HUDEP-2 (cell line): Measurements from ENCODE around the gene NSUN6.
A peak's percentile ranks its signal among the peaks of the same experiment; 100 is the strongest.
"Not testable (repeated sequence)": the region's sequence is repeated elsewhere in the genome, so short reads cannot be mapped to it uniquely, and the experiment has no call there.

ENCODE experiments used
- DNase-seq, 76 experiments: peaks; one replicate each; lab custom pipeline; 2025; ENCODE audit not compliant: unreplicated experiment in 76 of 76; lab: John Stamatoyannopoulos, UW

The NSUN6 gene

DNA sequence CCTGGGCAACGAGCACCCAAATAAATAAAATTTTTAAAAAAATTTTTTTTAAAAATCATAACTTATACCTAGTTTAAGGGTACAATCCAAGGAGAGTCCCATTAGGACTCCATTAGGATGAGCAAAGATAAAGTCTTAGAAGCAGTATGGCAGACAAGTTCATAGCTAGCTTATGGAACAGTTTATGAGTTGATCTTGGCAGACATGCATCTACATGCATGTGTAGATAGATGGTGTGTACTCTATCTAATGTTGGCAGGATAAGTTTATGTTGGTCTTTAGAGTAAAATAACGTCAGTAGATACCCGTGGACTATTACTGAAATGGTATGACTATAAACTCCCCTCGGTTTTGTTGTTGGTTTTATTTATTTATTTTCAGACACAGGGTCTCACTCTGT lies 40.2 kb downstream of the NSUN6 start:
- DNase-seq = no peak

DNA sequence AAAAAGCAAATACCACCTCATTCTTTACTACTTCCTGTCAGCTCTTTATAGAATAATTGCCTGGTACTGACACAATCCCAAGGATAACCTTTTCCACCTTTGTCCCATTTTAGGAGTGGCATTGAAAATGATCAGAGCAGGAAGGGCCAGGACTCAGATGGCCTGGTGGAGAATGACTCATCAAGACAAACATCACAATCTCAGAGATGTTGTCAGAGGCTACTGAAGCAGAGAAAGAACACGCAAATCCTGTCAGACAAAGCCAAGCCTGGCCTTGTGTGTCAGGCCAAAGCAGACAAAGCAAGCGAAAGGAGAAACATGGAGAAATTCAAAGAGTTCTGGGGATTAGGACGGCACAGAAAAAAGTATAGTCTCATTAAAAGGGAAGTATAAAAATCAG lies 40.9 kb downstream of the NSUN6 start:
- DNase-seq = no peak

DNA sequence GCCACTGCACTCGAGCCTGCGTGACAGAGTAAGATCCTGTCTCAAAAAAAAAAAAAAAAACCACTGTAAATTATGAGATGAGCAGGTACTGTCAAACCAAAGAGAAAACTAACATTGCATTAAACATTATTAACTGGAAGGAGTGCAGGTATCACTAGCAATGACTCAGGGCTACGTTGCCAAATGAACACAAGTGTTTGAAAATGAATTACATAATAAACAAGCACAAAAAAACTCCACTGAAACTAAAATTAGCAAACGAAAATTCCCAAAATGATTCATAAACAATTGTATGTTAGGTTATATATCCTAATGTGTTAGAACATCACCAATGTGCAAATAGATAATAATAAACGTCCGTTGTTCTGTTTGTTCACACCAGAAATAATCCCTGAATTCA lies 42.8 kb downstream of the NSUN6 start:
- no peak for DNase-seq

DNA sequence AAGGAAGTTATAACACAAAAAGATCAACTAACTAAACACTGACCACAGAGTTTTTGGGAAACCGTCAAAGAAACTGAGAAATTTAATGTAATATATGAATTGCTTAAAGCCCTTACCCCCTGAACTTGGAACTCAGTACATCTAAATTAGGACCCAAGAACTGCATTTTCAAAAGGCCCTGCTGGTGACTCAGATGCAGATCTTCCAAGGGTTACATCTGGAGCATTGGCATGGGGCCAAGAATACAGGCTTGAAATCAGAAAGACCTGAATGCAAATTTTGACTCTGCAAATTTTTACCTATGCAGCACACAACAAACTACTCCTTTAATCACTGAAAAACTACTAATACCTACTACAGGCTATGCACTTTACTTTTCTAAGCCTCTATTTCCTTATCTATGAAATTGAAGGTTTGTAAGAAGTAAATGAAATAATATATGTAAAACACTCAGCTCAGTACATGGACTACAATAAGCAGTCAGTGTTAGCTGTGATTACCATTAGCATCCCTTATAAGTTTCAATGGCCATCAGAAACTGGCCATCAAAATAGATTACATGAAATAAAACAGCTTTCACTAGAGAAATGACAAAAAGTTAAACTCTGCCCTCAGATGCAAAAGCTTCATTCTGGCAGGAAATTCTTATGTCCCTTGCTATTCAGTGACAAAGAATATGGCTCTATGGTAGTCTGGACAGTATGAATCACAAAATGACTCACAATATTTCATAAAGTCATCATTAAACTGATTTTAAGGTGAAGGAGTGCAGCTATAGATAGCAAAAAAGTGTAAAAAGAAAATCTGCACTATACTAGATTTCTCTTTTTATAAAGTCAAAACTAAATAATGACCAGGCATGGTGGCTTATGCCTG lies 43.6 kb downstream of the NSUN6 start:
- DNase-seq = peak in 31 of 76 experiments; percentile 2 to 59 (median 19)

DNA sequence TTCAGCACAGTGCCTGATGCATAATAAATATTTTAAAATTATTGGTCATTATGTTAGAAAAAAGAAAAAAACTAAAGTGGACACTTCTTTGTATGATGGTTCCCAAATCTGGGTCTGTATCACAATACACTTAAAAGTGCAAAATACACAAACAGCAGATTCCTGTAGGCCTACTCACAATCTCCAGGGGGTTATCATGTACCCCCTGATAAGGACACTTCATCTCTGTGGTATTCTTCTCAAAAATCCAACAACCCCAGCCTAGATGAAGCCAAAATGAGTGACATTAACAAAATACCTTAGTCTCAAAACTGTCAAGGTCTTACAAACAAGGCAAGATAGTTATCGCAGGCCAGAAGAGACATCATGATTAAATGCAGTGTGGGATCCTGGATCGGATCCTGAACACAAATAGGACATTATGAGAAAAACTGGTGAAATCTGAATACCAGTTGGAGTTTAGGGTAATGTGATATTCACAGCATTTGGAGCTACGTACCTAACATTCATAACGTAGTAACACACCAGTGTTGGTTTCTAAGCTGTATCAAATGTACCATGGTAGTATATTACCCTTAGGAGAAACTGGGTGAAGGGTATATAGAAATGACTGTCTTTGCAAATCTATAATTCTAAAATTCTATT lies 45.2 kb downstream of the NSUN6 start:
- DNase-seq = no peak

DNA sequence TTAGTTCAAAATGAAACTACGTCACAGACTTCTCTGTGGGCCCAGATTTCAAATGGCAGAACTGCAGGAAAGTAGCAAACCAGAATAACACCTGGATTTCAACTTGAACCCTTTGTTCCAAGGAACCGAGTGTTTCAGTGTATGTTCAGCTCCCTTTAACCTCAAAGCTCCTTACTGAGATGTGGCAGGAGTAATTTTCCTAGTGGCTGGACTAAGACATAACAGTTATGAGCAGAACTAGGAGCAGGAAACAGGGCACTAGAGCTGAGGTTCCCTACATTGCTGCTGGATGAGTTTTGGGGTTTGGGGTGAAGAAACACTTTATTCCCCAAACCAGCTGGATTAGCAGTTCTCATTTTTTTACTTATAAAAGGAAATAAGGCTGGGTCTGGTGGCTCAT lies 50.1 kb downstream of the NSUN6 start:
- DNase-seq = no peak

DNA sequence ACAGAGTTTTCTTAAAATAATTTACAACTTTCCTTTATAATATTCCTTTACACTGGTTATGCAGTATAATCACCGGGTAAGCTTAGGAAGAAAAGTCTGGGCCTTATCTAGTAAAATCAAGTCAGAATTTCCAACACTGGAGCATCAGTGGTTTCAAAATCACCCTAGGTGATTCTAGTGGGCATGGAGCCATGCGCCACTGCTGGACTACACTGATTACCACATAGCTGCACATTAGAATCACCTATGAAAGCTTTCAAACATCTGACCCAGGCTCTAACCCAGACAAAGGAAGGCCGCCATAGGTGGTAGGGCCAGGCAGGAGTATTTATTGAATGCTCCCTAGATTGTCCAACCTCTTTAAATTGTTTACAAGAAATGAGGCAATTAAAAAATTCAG lies 52.0 kb downstream of the NSUN6 start:
- DNase-seq = no peak

DNA sequence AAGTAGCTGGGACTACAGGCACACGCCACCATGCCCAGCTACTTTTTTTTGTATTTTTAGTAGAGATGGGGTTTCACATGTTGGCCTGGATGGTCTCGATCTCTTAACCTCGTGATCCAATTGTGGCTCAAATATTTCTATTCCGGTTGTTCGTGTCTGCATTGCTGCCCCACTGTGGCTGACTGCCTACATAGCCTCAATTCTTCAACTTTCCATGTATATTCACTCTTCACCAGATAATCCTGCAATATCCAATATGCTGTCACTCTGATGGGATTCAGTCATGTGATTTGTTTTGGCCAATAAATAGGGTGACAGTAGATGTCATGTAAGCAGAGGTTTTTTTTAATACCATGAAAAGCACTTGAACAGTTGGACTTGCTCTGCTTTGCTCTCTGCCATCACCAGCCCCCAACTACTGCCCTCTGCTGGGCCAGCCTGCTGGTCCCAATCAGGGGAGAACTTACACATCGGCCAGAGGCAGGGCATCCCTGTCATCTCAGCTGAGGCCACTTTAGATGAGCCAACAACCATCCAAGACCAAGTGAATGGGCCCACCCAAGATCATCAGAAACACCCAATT lies 56.7 kb downstream of the NSUN6 start:
- DNase-seq = peak in 26 of 76 experiments; percentile 0 to 39 (median 14)

DNA sequence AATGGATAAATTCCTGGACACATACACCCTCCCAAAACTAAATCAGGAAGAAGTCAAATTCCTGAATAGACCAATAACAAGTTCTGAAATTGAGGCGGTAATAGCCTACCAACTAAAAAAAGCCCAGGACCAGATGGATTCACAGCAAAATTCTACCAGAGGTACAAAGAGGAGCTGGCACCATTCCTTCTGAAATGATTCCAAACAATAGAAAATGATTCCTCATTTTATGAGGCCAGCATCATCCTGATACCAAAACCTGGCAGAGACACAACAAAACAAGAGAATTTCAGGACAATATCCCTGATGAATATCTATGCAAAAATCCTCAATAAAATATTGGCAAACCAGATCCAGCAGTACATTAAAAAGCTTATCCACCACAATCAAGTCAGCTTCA lies 60.2 kb downstream of the NSUN6 start:
- not testable (repeated sequence) for DNase-seq

DNA sequence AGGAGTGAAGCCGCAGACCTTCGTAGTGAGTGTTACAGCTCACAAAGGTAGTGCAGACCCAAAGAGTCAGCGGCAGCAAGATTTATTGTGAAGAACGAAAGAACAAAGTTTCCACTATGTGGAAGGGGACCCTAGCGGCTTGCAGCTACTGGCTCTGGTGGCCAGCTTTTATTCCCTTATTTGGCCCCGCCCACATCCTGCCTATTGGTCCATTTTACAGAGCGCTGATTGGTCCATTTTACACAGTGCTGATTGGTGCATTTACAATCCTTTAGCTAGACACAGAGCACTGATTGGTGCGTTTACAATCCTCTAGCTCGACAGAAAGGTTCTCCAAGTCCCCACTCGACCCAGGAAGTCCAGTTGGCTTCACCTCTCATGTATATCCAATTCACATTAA lies 64.8 kb downstream of the NSUN6 start:
- not testable (repeated sequence) for DNase-seq

DNA sequence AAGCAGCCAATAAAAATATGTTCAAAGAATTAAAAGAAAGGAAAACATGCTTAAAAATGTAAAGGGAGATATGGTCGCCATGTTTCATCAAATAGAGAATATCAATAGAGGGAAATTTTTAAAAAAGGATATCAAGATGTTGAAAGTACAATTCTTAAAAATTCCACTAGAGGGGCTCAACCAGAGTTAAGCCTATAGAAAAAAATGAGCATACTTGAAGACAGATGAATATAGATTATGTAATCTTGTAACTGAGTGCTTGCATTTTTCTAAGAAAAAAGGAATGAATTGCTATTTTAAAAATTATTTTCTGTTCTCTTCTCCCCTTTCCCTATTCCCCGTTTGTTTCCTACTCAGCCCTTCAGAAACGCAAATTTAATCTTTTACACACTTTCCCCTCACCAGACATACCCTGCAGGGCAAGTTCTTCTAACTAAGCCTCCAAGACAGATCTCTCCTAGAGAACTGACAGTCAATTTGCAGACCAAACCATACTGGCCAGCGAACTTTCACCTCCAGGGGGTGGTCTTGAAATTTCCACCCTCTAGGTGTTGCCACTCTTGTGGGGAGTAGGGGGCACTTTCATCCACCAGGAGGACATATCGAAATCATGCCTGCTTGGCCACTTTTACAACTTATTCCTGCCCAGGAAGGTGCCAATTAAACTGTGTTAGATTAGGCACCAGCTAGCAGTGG lies 67.7 kb downstream of the NSUN6 start:
- peak in 3 of 76 experiments; percentile 1 to 19 (median 6) for DNase-seq

DNA sequence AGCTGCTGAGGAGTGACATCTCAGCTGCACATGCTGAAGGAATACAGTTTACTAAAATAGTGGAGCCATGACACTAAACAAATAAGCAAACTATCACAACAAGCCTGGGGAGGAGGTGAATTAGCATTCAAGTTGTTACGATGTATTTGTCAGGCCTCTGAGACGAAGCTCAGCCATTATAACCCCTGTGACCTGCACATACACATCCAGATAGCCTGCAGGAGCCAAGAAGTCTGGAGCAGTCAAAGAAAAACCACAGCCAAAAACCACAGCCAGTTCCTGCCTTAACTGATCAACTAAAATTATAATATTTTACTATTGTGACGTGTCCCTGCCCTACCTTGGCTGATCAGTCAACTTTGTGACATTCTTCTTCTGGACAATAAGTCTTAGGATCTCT lies 68.6 kb downstream of the NSUN6 start:
- peak in 19 of 76 experiments; percentile 2 to 41 (median 17) for DNase-seq

DNA sequence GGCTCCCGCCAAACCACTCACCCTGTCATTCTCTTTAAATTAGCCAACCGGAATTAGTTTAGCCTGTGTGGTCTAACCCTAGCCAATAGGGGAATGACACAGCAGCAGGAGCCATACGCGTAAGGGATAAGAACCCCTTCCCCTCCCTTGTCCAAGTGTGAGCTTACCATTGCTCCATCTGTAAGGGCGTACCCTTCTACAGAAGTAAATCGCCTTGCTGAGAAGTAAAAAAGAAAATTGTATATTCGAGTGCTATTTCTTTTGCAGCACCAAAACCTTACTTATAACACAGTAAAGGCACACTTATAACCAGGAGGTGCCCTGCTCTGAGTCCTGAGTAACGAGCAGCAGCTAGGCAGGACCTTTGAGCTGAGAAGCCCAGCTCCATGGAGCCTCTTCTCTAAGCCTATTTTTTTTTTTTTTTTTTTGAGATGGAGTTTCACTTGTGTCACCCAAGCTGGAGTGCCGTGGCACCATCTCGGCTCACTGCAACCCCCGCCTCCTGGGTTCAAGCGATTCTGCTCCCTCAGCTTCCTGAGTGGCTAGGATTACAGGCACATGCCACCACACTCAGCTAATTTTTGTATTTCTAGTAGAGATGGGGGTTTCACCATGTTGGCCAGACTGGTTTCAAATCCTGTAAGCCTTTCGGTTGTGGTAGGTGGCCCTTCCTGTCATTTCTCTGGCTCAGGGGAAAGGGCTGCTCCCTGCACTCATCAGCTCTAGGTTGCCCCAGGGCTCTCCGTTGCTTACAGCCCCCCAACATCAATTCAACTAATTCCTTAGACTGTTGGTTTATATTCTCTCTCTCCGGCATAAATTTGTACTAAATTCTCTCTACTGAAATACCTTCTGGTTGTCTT lies 73.3 kb downstream of the NSUN6 start:
- no peak for DNase-seq

DNA sequence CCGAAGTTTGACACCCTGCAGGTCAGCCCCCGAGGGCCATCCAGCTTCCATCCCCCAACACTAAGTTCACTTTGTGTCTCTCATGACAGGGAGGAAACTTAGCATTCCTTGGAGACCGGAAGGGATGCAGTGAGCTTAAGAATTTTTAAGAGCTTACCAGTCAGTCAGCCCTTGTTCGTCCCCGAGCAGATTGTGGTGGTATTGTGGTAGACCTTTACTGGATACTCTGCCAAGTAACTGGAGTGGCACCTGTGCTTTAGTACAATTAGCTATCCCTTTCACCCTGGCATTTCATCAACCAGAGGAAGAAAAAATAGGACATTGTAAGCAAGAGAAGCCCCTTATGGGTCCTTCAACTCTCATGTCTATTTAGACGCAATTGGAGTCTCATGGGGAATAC lies 74.8 kb downstream of the NSUN6 start:
- no peak for DNase-seq

DNA sequence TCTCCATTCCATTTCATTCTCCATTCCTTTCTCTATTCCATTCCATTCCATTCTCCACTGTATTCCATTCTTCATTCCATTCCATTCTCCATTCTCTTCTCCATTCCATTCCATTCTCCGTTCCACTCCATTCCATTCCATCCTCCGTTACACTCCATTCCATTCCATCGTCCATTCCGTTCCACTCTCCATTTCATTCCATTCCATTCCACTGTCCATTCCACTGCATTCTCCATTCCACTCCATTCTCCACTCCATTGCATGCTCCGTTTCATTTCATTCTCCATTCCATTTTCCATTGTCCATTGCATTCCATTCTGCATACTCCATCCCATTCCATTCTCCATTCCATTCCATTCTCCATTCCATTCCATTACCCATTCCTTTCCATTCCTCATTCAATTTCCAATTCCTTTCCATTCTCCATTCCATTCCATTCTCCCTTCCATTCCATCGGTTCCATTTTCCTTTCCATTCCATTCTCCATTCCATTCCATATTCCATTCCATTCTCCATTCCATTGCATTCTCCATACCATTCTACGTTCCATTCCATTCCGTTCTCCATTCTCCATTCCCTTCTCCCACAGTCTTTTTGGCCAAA lies 78.3 kb downstream of the NSUN6 start:
- no peak for DNase-seq

DNA sequence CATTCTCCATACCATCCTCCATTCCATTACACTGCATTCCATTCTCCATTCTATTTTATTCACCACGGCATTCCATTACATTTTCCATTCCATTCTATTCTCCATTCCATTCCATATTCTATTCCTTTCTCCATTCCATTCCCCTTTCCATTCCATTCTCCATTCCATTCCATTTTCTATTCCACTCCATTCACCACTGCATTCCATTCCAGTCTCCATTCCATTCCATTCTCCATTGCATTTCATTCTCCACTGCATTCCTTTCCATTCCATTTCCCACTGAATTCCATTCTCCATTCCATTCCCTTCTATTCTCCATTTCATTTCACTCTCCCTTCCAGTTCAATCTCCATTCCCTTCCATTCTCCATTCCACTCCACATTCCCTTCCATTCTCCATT lies 79.6 kb downstream of the NSUN6 start:
- DNase-seq = no peak

DNA sequence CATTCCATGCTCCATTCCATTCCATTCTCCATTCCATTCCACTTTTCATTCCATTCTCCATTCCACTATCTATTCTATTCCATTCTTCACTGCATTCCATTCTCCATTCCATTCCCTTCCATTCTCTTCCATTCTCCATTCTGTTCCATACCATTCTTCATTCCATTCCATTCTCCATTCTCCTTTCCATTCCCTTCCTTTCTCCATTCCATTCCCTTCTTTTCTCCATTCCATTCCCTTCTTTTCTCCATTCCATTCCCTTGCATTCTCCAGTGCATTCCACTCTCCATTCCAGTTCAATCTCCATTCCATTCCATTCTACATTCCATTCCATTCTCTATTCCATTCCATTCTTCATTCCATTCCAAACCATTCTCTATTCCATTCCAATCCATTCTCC lies 80.3 kb downstream of the NSUN6 start:
- DNase-seq = no peak

DNA sequence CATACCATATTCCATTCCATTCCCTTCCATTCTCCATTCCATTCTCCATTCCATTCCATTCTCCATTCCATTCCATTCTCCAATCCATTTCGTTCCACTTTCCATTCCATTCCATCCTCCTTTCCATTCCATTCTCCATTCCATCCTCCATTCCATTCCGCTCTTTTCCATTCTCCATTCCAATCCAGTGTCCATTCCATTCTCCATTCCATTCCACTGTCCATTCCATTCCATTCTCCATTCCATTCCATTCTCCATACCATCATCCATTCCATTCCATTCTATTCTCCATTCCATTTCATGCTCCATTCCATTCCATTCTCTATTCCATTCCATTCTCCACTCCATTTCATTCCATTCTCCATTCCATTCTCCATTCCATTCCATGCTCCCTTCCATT lies 81.0 kb downstream of the NSUN6 start:
- not testable (repeated sequence) for DNase-seq

DNA sequence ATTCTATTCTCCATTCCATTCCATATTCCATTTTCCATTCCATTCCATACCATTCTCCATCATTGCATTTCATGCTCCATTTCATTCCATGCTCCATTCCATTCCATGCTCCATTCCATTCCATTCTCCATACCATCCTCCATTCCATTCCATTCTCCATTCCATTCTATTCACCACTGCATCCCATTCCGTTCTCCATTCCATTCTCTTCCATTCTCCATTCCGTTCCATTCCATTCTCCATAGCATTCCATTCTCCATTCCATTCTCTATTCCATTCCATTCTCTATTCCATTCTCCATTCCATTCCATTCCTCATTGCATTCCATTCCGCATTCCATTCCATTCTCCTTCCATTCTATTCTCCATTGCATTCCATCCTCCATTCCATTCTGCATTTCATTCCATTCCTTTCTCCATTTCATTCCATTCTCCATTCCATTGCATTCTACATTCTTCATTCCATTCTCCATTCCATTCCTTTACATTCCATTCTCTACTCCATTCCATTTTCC lies 84.0 kb downstream of the NSUN6 start:
- no peak for DNase-seq

DNA sequence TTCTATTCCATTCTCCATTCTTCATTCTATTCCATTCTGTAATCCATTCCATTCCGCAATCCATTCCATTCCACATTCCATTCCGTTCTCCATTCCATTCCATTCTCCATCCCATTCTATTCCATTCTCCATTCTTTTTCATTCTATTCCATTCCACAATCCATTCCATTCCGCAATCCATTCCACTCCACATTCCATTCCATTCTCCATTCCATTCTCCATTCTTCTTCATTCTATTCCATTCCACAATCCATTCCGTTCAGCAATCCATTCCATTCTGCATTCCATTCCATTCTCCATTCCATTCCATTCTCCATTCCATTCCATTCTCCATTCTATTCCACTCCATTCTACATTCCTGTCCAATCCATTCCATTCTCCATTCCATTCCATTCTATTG lies 85.2 kb downstream of the NSUN6 start:
- DNase-seq = no peak
